ENCODE measurements around the gene C14orf180. TPM values are rescaled to one million over a fixed set of nuclear protein-coding genes. Genes with fewer than 3 reads are reported as not detected.

C14orf180 gene
- total RNA-seq: 40.0 TPM
- long read RNA-seq, transcript C14orf180-203 (5 exons, 2,551 nt): major isoform, 9 of 46 reads
- long read RNA-seq, partial matches to known transcripts: 26 of 46 reads
- long read RNA-seq, other reads (novel, unspliced or antisense): 7 of 46 reads

DNA sequence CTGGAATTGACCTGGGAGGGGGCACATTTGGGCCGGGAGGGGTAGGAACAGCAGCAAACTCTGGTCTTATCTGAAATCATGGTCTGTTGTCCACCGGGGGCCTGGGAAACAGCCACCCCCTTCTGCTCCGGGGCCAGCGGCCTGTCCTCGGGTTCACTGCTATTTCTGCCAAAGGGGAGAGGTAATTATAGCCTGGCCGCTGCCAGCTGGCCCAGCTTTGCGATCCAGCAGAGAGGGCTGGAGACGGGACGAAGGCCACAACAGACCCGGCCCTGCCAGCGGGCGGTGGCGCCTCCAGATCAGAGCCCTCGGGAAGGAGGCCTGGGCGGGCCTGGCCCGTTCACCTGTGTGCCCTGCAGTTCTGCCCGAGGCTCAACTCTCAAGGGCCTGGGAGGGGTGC is at the start of gene C14orf180:
TSS of gene C14orf180 (plus strand) at position 258 of the 400 bp plus-strand sequence. CDS start 6,667 bp downstream, outside the sequence.
- intact Hi-C loops (cut with DNase I): no loop called here
- DNase-seq (ENCODE audit: missing footprints) (peak; percentile 87), ATAC-seq (peak; percentile 43)

GRCh38 chr14:104530646-104531045 is 48.9 kb upstream of the C14orf180 start:
- intact Hi-C loops (cut with DNase I): no loop called here
- ATAC-seq (no peak), DNase-seq (ENCODE audit: missing footprints) (no peak)

GRCh38 chr14:104531421-104532190 is 48.0 kb upstream of the C14orf180 start:
- intact Hi-C loops (cut with DNase I): no loop called here
- ATAC-seq (peak; percentile 42), DNase-seq (ENCODE audit: missing footprints) (no peak)

DNA sequence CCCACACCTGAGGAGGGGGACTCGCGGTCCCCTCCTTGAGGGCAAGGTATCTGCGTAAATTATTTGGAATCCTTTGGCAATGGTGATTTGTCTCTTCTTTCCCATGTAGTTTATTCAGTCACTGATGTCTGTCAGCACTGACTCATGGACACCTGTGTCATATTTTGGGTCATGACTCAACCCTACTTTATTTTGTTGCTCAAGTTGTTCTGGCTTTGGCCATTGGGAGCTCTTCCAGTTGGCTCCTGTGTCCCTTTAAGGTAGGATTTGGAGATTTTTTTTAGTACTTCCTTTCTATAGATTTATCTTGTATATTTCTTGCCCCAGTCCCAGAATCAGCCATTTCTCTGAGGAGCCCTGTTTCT is 47.4 kb upstream of the C14orf180 start:
- intact Hi-C loops (cut with DNase I): no loop called here
- no peak for DNase-seq (ENCODE audit: missing footprints)
- peak; percentile 55 for ATAC-seq

- DNase-seq (ENCODE audit: missing footprints): no peak
- intact Hi-C loops (cut with DNase I): no loop called here
- ATAC-seq: no peak
These were observed 45.5 kb upstream of the C14orf180 start for GRCh38 chr14:104534036-104534435.

DNA sequence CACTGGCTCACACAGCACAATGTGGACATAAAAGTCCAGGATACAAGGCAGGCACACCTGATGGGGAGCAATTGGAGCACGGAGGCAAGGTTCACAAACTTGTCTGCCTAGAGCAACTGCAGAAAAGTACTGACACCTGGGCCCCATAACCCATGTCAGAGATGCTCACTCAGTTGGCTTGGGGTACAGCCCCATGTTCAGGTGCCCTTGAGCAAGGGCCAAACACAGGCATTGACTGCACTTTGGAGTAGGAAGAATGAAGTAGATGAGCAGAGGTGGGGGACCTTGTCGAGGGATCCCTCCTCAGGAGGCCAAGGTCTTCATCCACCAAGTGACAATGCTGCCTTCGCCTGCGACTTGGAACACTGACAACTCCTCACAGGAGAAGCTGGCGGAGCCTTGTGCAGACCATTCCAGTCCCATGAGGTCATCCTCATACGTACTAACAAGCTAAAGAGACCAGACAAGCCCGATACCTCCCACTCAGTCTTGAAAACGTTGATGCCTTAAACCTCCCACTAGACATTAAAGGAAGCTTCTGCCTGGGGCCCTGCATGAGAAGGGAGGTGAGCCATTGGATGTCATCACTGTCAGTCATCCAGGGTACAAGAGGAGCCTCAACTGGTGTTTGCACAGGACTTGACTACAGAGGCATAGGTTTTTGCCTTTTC is 42.5 kb upstream of the C14orf180 start:
- intact Hi-C loops (cut with DNase I): no loop called here
- no peak for ATAC-seq
- no peak for DNase-seq (ENCODE audit: missing footprints)

- ATAC-seq: no peak
- intact Hi-C loops (cut with DNase I): no loop called here
- no peak for DNase-seq (ENCODE audit: missing footprints)
These were observed 42.0 kb upstream of the C14orf180 start for GRCh38 chr14:104537613-104537988.

- ATAC-seq (no peak), DNase-seq (ENCODE audit: missing footprints) (no peak)
- intact Hi-C loops (cut with DNase I): no loop called here
These were observed 37.6 kb upstream of the C14orf180 start for GRCh38 chr14:104541905-104542465.

DNA sequence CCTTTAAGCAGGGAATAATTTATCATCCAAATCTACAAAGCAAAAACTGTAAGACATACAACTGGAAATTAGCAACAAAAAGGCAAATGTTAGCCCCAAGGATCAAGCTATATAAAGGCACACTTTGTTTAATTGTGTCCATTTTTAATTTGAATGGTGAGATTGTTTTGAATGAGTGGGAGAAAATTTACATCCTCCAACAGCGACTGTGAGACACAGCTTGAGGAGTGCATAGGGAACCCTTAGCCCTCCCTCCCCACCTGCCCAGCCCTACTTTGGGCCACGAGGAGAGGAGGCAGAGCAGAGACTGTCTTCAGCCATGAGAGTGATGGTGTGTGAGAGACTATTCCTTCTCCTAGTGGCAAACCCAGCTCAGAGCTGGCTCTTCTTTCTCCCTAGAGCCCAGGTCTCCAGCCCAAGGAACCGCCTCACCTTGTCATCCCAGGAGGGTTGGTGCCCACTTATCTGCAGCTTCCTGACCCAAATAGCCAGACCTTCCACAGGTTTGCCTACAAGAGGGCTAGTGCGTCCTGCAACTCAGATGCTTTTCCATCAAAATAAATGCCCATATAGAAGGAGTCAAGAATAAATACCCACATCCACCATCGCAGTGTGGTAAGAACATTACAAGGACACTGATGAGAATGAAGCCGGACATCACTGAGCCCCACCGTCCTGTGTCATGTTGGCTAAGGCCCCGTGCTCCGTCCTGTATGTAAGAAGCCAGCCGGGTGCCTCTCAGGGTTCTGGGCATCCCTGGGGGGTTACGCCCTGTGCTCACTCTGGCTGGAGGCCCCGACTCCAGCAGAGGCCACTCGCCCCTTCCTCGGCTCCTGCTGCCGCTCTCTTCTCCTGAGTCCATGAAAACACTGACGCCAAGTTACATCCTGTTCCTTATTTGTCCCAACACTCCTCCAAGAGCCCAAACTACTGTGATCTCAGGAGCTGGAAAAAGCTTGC is 36.4 kb upstream of the C14orf180 start:
- ATAC-seq (no peak), DNase-seq (ENCODE audit: missing footprints) (no peak)
- intact Hi-C loops (cut with DNase I): no loop called here

DNA sequence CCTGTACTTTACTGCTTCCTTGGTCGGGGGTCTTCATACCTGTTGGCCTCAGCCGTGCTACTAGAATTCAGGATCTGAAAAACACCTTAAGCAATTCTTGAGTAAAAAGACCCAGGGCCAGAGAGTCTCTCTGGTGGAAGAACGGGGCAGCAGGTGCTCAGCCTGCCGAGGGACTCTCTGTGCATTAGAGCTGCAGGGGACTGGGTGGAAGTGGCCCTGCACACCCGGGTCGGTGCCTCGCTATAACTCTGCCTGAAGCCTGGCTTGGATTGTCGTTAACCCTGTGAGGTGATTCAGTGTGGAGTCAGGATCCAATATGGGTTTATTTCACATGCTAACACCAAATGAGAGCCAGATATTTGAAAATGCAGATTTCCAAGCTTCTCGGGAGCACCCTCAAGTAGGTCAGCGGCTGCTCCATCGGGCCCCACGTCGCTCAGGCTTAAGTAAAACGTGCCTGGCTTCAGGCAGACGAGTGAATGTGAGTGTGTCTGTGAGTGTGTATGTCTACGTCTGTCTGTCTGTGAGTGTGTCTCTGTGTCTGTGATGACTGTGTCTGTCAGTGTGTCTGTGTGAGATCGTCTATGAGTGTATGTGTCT is 35.1 kb upstream of the C14orf180 start:
- DNase-seq (ENCODE audit: missing footprints) (no peak), ATAC-seq (no peak)
- intact Hi-C loops (cut with DNase I): no loop called here

- intact Hi-C loops (cut with DNase I): no loop called here
- DNase-seq (ENCODE audit: missing footprints): no peak
- no peak for ATAC-seq
These were observed 34.2 kb upstream of the C14orf180 start for GRCh38 chr14:104545151-104545941.

- no peak for DNase-seq (ENCODE audit: missing footprints)
- intact Hi-C loops (cut with DNase I): no loop called here
- no peak for ATAC-seq
These were observed 33.5 kb upstream of the C14orf180 start for GRCh38 chr14:104545942-104546501.

GRCh38 chr14:104546591-104547309 is 32.8 kb upstream of the C14orf180 start:
- DNase-seq (ENCODE audit: missing footprints): no peak
- ATAC-seq: no peak
- intact Hi-C loops (cut with DNase I): no loop called here

GRCh38 chr14:104547310-104547997 is 32.1 kb upstream of the C14orf180 start:
- ATAC-seq: no peak
- peak; percentile 42 for DNase-seq (ENCODE audit: missing footprints)
- intact Hi-C loops (cut with DNase I): no loop called here

DNA sequence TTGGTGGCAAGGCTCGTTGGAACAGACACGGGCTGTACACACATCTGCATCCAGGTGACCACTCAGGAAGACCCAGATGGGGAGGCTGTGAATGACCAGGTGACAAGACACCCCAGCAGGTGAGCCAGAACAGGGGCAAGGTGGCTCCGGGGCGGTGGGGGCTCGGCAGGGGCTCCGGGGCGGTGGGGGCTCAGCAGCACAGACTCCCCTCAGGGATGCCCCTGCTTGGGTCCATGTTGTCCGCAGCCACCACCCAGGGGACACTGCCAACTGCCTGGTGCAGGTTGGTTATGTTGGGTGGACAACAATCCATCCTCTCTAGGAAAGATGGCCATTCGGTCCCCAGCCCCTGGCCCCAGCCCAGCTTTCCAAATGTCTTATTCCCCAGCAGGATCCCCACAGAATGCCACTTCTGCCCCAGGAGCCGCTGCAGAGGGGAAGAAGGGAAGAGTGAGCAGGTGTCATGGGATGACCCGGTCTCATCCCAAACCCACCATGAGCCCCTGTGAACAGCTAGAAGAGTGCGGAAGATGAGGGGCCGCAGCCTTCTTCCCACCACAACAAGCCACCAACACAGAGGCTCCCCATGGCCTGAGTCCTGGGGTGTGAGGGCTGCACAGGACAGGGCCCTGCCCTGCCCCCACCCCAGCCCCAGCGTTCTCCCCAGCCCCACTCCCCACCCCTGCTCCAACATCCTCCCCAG is 31.4 kb upstream of the C14orf180 start:
- intact Hi-C loops (cut with DNase I): no loop called here
- DNase-seq (ENCODE audit: missing footprints): no peak
- no peak for ATAC-seq

All from Right ventricle myocardium inferior (tissue), 1 donor.